K562 (cell line): Measurements from ENCODE around the gene DDX50. TPM values are rescaled to one million over a fixed set of nuclear protein-coding genes. Genes with fewer than 3 reads are reported as not detected.

Experiments used
- ARID1B ChIP-seq: fragments of 450-650 bp; IDR thresholded peaks from 2 replicates; pipeline ENCODE4 v1.6.1; 2016; ENCODE audit warnings: antibody characterized with exemption, mild to moderate bottlenecking, inconsistent platforms
- CBFA2T3 ChIP-seq: fragments of 450-650 bp; IDR thresholded peaks from 2 replicates; pipeline ENCODE4 v1.6.1; 2017
- CBX8 ChIP-seq: fragments of 200-600 bp; sonication (generic); IDR thresholded peaks from 2 replicates; pipeline ENCODE4 v1.6.1; 2012; ENCODE audit warnings: borderline replicate concordance, mixed run types, low read depth, mild to moderate bottlenecking, moderate library complexity, mixed read lengths, low read length, control low read depth, inconsistent platforms; ENCODE audit not compliant: poor library complexity, severe bottlenecking; ENCODE audit errors: extremely low read depth
- MCM3 ChIP-seq: fragments of 450-650 bp; IDR thresholded peaks from 2 replicates; pipeline ENCODE4 v1.6.1; 2016
- MYC ChIP-seq, 2 experiments: fragments of 250-450 bp in 1 of 2; sonication (Bioruptor Pico) in 1 of 2; IDR thresholded peaks; 2 replicates each; pipeline versions ENCODE4 v1.5.1 to v1.6.1; 2012 to 2021; ENCODE audit warnings: low read depth in 2 of 2, borderline replicate concordance in 1 of 2, improper control_type of control experiment in 1 of 2, low read length in 1 of 2, mild to moderate bottlenecking in 1 of 2, moderate library complexity in 1 of 2
- NELFE ChIP-seq: IDR thresholded peaks from 2 replicates; pipeline ENCODE4 v1.6.1; 2011; ENCODE audit warnings: mild to moderate bottlenecking; ENCODE audit not compliant: insufficient read depth, insufficient read length
- POLR2A ChIP-seq: fragments of 450-650 bp; conservative IDR thresholded peaks from 2 replicates; pipeline ENCODE4 v1.6.1; 2016
- POLR2B ChIP-seq: fragments of 450-650 bp; IDR thresholded peaks from 2 replicates; pipeline ENCODE4 v1.6.1; 2018; ENCODE audit warnings: low read depth; ENCODE audit not compliant: partially characterized antibody
- RNF2 ChIP-seq: sonication (generic); IDR thresholded peaks from 2 replicates; pipeline ENCODE4 v1.6.1; 2016
- STAG1 ChIP-seq: sonication (generic); formaldehyde crosslinking; IDR thresholded peaks from 2 replicates; pipeline ENCODE4 v1.5.0; 2020; ENCODE audit warnings: missing genetic modification reagents, borderline replicate concordance
- ZBTB7A ChIP-seq: IDR thresholded peaks from 2 replicates; pipeline ENCODE4 v1.6.1; 2011; ENCODE audit warnings: low read depth, mild to moderate bottlenecking, low read length, moderate library complexity, borderline replicate concordance; ENCODE audit not compliant: control insufficient read depth
- ZNF316 ChIP-seq: fragments of 450-650 bp; IDR thresholded peaks from 2 replicates; pipeline ENCODE4 v1.6.1; 2016
- ZNF668 ChIP-seq: fragments of 250-450 bp; sonication (Bioruptor Pico); IDR thresholded peaks from 2 replicates; pipeline ENCODE4 v1.8.0; 2022; ENCODE audit warnings: mild to moderate bottlenecking, inconsistent platforms
- polyA plus RNA-seq, 8 experiments: library from polyadenylated mRNA; depleted of rRNA in 4 of 8; stranded (reverse) in 5 of 8; unstranded in 3 of 8; fragments of >200 nt; fragmentation: Nextera tagmentation in 2 of 8; fragmentation: Illumina TruSeq in 1 of 8; extraction: Ambion mirVana in 2 of 8; extraction: Trizol in 1 of 8; gene quantifications; 2 replicates each; pipeline versions ENCODE4 v1.2.1 to v1.2.3, GENCODE V29; 2011 to 2014; ENCODE audit warnings: inconsistent platforms in 1 of 8, missing spikeins in 1 of 8
- total RNA-seq, 7 experiments: library from RNA; depleted of rRNA in 6 of 7; stranded (reverse); fragments of >200 nt in 6 of 7; fragmentation: Illumina TruSeq in 2 of 7; extraction: Trizol in 2 of 7; gene quantifications; 2 replicates each; pipeline versions ENCODE4 v1.2.1 to v1.2.3, GENCODE V29; 2011 to 2021; ENCODE audit warnings: low replicate concordance in 1 of 7
- TF ChIP-seq, protein P1 (sequence below): fragments of 450-650 bp; conservative IDR thresholded peaks from 2 replicates; pipeline ENCODE4 v1.6.1; 2016; ENCODE audit warnings: missing genetic modification characterization, low read depth, mild to moderate bottlenecking, control low read depth, missing compliant biosample characterization
- TF ChIP-seq, protein P2 (sequence below): fragments of 150-350 bp; conservative IDR thresholded peaks from 2 replicates; pipeline ENCODE4 v1.6.1; 2014; ENCODE audit warnings: low read length
- TF ChIP-seq, protein P3 (sequence below), 2 experiments: fragments of 450-650 bp; IDR thresholded peaks; 2 replicates each; pipeline ENCODE4 v1.6.1; 2018; ENCODE audit warnings: mild to moderate bottlenecking in 2 of 2, low read depth in 1 of 2; ENCODE audit not compliant: partially characterized antibody in 2 of 2
- TF ChIP-seq, protein P4 (sequence below), 2 experiments: fragments of 450-650 bp; conservative IDR thresholded peaks; 2 replicates each; pipeline ENCODE4 v1.6.1; 2017; ENCODE audit warnings: mild to moderate bottlenecking in 2 of 2, moderate library complexity in 2 of 2

The DDX50 gene
- total and polyA plus RNA-seq, 9 of the 15 experiments (the other 6 are each of a cell fraction or from before 2014, with no cell fraction given): 36.7 to 86.8 (median 57.4) TPM

DNA sequence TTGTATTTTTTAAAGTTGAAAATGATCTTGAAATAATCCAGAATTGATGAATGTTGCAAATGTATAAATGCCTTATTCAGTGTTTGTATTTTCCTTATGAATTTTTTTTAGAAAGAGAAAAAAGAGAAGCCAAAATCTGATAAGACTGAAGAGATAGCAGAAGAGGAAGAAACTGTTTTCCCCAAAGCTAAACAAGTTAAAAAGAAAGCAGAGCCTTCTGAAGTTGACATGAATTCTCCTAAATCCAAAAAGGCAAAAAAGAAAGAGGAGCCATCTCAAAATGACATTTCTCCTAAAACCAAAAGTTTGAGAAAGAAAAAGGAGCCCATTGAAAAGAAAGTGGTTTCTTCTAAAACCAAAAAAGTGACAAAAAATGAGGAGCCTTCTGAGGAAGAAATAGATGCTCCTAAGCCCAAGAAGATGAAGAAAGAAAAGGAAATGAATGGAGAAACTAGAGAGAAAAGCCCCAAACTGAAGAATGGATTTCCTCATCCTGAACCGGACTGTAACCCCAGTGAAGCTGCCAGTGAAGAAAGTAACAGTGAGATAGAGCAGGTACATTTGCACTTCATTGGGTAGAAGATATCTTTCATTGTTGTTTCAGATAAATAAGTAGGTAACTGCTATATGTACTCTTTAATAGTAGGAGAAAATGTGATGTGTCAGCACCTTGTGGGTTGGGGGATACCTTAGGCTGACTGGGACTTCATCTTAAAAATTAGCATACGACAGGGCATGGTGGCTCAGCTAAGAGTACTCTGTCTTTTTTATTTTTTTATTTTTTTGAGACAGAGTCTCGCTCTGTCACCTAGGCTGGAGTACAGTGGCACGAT, 58.8 kb downstream of the DDX50 start (continued):
- TF ChIP-seq MYC (IDR thresholded peaks at IDR 0.05; ENCODE audit: low read depth, low read length): no peak
- no peak for TF ChIP-seq MYC (CRISPR knock-in tag; IDR thresholded peaks at IDR 0.05; ENCODE audit: borderline replicate concordance, low read depth)
- no peak for TF ChIP-seq NELFE
- no peak for TF ChIP-seq MCM3
- TF ChIP-seq RNF2: no peak
- no peak for TF ChIP-seq CBX8
- TF ChIP-seq, protein P1, sequence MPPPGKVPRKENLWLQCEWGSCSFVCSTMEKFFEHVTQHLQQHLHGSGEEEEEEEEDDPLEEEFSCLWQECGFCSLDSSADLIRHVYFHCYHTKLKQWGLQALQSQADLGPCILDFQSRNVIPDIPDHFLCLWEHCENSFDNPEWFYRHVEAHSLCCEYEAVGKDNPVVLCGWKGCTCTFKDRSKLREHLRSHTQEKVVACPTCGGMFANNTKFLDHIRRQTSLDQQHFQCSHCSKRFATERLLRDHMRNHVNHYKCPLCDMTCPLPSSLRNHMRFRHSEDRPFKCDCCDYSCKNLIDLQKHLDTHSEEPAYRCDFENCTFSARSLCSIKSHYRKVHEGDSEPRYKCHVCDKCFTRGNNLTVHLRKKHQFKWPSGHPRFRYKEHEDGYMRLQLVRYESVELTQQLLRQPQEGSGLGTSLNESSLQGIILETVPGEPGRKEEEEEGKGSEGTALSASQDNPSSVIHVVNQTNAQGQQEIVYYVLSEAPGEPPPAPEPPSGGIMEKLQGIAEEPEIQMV (tag): 0 out of 2 replicates have a peak, but pooled peaks have one; percentile 12
- TF ChIP-seq ZNF668: no peak
- TF ChIP-seq ZNF316: peak; percentile 95
- TF ChIP-seq POLR2B: no peak
- TF ChIP-seq STAG1 (CRISPR knock-in tag): no peak
- TF ChIP-seq, protein P2, sequence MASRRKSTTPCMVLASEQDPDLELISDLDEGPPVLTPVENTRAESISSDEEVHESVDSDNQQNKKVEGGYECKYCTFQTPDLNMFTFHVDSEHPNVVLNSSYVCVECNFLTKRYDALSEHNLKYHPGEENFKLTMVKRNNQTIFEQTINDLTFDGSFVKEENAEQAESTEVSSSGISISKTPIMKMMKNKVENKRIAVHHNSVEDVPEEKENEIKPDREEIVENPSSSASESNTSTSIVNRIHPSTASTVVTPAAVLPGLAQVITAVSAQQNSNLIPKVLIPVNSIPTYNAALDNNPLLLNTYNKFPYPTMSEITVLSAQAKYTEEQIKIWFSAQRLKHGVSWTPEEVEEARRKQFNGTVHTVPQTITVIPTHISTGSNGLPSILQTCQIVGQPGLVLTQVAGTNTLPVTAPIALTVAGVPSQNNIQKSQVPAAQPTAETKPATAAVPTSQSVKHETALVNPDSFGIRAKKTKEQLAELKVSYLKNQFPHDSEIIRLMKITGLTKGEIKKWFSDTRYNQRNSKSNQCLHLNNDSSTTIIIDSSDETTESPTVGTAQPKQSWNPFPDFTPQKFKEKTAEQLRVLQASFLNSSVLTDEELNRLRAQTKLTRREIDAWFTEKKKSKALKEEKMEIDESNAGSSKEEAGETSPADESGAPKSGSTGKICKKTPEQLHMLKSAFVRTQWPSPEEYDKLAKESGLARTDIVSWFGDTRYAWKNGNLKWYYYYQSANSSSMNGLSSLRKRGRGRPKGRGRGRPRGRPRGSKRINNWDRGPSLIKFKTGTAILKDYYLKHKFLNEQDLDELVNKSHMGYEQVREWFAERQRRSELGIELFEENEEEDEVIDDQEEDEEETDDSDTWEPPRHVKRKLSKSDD: no peak
- TF ChIP-seq POLR2A: peak; percentile 15; the same call in 1 of the 2 replicates
- TF ChIP-seq, protein P3, sequence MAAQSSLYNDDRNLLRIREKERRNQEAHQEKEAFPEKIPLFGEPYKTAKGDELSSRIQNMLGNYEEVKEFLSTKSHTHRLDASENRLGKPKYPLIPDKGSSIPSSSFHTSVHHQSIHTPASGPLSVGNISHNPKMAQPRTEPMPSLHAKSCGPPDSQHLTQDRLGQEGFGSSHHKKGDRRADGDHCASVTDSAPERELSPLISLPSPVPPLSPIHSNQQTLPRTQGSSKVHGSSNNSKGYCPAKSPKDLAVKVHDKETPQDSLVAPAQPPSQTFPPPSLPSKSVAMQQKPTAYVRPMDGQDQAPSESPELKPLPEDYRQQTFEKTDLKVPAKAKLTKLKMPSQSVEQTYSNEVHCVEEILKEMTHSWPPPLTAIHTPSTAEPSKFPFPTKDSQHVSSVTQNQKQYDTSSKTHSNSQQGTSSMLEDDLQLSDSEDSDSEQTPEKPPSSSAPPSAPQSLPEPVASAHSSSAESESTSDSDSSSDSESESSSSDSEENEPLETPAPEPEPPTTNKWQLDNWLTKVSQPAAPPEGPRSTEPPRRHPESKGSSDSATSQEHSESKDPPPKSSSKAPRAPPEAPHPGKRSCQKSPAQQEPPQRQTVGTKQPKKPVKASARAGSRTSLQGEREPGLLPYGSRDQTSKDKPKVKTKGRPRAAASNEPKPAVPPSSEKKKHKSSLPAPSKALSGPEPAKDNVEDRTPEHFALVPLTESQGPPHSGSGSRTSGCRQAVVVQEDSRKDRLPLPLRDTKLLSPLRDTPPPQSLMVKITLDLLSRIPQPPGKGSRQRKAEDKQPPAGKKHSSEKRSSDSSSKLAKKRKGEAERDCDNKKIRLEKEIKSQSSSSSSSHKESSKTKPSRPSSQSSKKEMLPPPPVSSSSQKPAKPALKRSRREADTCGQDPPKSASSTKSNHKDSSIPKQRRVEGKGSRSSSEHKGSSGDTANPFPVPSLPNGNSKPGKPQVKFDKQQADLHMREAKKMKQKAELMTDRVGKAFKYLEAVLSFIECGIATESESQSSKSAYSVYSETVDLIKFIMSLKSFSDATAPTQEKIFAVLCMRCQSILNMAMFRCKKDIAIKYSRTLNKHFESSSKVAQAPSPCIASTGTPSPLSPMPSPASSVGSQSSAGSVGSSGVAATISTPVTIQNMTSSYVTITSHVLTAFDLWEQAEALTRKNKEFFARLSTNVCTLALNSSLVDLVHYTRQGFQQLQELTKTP (IDR thresholded peaks at IDR 0.05; ENCODE audit: low read depth in 1 of 2, partially characterized antibody in 2 of 2): peak in 1 of 2 experiments; percentile 17
- no peak for TF ChIP-seq CBFA2T3
- no peak for TF ChIP-seq ZBTB7A
- TF ChIP-seq, protein P4, sequence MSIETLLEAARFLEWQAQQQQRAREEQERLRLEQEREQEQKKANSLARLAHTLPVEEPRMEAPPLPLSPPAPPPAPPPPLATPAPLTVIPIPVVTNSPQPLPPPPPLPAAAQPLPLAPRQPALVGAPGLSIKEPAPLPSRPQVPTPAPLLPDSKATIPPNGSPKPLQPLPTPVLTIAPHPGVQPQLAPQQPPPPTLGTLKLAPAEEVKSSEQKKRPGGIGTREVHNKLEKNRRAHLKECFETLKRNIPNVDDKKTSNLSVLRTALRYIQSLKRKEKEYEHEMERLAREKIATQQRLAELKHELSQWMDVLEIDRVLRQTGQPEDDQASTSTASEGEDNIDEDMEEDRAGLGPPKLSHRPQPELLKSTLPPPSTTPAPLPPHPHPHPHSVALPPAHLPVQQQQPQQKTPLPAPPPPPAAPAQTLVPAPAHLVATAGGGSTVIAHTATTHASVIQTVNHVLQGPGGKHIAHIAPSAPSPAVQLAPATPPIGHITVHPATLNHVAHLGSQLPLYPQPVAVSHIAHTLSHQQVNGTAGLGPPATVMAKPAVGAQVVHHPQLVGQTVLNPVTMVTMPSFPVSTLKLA (conservative IDR thresholded peaks at IDR 0.05): no peak
- peak; percentile 42 for TF ChIP-seq ARID1B
